Measurements from ENCODE around the gene DAD1.
A peak's percentile ranks its signal among the peaks of the same experiment; 100 is the strongest.

The DAD1 gene

GRCh38 chr14:22535126-22535525 lies 53.9 kb downstream of the DAD1 start:
- DNase-seq: no peak

- no peak for DNase-seq
Observed at GRCh38 chr14:22534547-22534946, 54.5 kb downstream of the DAD1 start.

- DNase-seq: no peak
Observed at GRCh38 chr14:22533739-22534359, 55.2 kb downstream of the DAD1 start.

GRCh38 chr14:22533057-22533704 lies 55.8 kb downstream of the DAD1 start:
- no peak for DNase-seq

DNA sequence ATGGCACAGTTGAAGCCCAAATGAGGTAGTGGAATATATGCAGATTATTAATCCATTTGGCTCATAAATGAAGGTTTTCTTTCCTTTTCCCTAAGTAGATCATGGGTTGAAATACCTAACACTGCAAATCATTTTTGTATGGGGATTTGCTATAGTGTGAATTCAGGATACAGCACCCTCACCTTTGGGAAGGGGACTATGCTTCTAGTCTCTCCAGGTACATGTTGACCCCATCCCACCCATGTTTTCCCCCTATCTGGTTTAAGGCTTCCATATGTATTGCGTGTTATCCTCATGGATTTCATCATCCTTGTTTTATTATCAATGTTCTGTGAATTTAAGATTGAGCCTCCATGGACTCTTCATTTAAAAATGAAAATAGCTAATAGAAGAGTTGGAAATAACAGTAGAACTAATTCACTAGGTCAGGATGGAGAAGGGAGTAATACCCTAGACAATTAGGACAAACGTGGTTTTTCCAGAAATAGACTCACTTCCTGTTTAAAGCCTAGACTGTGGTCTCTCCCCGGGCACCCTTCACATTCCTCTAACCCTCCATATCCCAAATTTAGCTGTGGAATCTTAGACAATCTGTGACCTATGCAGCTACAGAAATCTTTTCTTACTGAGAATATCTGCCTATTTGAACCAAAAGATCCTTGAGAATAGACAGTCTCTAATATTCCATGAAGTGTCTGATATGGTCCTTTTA lies 56.5 kb downstream of the DAD1 start:
- DNase-seq: peak in 1 of 4 experiments; percentile 13

DNA sequence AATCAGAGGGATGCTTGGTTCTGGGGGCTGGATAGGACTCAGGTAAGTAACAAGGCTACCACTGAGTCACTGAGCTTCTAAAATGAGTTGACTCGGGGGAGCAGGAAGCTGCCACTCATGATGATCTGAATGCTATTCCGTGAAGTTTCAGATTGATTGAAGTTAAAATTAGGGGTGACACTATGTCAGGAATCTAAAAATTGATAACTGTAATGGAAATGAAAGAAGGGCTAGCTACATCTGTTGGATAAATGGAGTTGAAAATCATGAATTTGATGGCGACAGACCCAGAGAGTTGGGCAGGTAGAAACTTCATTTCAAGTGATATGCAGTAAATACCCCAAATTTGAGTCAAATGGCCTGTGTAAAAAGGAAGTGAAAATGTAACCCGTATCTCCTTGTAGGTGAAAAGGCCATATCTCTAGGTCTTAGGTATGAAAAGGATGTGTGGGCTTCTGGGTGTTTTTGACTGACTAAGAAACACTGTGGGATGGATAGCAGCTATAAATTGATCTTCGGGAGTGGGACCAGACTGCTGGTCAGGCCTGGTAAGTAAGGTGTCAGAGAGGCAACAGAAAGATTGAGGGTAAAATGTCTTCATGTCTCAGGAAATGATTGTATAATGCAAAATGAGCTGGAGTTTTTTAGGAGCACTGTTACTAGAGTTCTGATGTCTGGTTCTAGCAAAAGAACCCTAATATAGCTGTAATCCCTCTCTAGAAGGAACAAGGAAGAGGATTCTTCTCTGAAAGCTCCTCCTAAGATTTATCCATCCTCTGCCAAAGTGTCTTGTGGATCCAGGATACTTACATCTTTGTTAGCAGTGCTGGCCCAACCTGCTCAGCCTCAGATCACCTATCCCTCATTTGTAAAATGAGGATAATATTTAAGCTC lies 57.3 kb downstream of the DAD1 start:
- no peak for DNase-seq

DNA sequence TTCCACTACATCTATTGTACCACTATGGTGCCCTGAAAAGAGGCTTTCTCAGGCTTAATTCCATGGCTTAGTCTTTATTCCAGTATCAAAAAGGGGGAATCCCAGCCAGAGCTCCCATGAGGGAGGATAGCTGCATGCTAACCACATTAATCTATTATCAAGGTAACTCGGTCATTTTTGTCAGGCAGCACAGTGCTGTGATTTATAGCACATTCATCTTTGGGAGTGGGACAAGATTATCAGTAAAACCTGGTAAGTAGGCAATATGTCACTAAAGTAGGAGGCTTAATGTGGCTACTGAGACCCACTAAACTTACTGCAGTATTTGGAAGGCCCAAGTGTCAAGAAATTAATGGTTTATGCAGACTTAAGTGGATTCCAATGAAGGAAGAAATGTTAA lies 58.9 kb downstream of the DAD1 start:
- DNase-seq: no peak

DNA sequence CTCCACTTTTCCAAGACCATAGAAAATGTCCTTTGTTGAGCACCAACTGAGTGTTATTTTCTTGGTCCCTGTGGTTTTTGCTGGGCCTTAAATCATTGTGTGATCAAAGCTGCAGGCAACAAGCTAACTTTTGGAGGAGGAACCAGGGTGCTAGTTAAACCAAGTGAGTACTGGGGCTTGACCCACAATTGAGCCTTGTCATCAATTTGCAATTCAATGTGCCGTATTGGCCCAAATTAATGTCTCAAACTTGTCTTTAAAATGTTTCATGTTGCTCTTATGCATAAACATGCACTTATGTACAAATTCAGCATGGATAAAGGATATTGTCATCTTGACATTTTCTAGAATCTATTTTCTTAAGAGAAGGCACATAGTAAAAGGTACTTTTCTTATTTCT lies 62.3 kb downstream of the DAD1 start:
- no peak for DNase-seq

DNA sequence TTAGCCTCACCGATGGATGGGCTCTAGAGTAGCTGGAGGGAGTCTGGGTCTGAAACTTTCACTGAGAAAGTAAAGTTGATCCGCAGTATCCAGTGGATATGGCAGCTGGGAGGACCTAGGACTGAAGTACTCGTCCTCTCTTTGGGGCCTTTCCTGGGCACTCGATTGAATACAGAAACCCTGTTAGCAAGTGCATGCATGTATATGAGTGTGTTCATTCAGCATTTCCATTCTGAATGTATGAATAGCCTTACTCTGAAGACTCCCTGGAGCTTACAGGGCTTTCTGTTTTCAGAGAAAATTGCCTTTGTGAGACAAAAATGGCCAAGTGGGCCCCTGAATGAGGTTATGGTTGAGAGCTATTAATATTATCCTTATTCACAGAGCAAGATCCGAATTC lies 62.8 kb downstream of the DAD1 start:
- no peak for DNase-seq

DNA sequence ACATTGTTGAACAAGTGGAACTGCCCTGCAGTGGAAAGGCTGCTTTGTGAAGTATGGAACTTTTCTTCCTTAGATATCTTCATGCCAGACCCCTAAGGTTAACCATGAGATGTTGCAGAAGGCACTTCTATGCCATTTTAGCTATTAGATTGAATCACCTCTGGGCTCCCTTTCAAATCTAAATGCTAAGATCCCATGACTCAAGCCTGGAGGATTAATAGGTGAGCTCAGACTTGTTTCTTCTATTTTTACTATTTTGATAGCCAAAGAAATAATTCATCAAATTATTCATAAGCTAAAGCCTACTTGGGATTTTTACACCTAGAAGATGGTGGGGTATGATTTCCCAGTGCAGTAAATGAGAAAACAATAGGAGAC lies 64.3 kb downstream of the DAD1 start:
- DNase-seq: no peak

GRCh38 chr14:22524115-22524783 lies 64.8 kb downstream of the DAD1 start:
- DNase-seq: no peak

DNA sequence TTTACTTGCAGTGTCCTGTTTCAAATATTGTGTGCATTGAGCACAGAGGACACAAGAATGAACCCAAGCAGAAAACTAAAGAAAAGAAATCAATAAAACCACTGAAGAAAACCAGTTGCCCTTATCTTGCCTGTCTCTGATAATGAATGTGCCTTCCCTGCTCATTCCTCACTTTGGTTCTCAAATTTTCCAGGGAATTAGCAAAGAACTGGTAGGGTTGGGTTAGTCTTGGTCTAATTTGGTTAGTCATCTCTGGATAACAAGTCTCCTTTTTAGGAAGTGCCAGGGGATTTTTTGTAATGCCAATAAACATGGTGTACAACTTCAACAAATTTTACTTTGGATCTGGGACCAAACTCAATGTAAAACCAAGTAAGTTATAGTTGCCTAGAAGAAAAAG lies 65.7 kb downstream of the DAD1 start:
- DNase-seq: no peak

- peak in 3 of 4 experiments; percentile 29 to 58 (median 42) for DNase-seq
Observed at GRCh38 chr14:22522466-22522957, 66.5 kb downstream of the DAD1 start.

- DNase-seq: peak in 1 of 4 experiments; percentile 17
Observed at GRCh38 chr14:22521449-22522239, 67.4 kb downstream of the DAD1 start.

- DNase-seq: peak in 3 of 4 experiments; percentile 21 to 63 (median 51)
Observed at GRCh38 chr14:22520796-22521195, 68.2 kb downstream of the DAD1 start.

GRCh38 chr14:22519877-22520685 lies 68.9 kb downstream of the DAD1 start:
- peak in 1 of 4 experiments; percentile 23 for DNase-seq

- no peak for DNase-seq
Observed at GRCh38 chr14:22518073-22518472, 71.0 kb downstream of the DAD1 start.

GRCh38 chr14:22517117-22517720 lies 71.8 kb downstream of the DAD1 start:
- DNase-seq: no peak

GRCh38 chr14:22515929-22516328 lies 73.1 kb downstream of the DAD1 start:
- DNase-seq: no peak

All from suppressor macrophage (primary cell).